OCI-LY3 (cell line): Measurements from ENCODE around the gene AK1.

Experiments
- H2AFZ ChIP-seq: fragments of 200-600, 300-600 bp; shearing (Covaris generic); 2 replicates; pipeline ENCODE4 v1.6.0; 2014; ENCODE audit warnings: antibody characterized with exemption, low read depth, low read length
- H3K27ac ChIP-seq: fragments of 200-600, 300-600 bp; sonication (generic); 2 replicates; pipeline ENCODE4 v1.5.1; 2014; ENCODE audit warnings: mild to moderate bottlenecking, low read length, moderate library complexity, mixed read lengths
- H3K27me3 ChIP-seq: fragments of 200-600, 300-600 bp; sonication (generic); 2 replicates; pipeline ENCODE4 v1.6.1; 2014; ENCODE audit warnings: low read depth, low read length, mixed read lengths
- H3K36me3 ChIP-seq: fragments of 200-600, 300-600 bp; sonication (generic); replicated peaks from 2 replicates; pipeline ENCODE3; 2014; ENCODE audit warnings: low read depth, low read length, mixed read lengths
- H3K4me1 ChIP-seq: fragments of 300-600, 200-600 bp; sonication (generic); 2 replicates; pipeline ENCODE4 v1.6.1; 2014; ENCODE audit warnings: low read length, mixed read lengths
- H3K4me2 ChIP-seq: fragments of 200-600, 300-600 bp; sonication (generic); 2 replicates; pipeline ENCODE4 v1.6.1; 2014; ENCODE audit warnings: low read length, mixed read lengths
- H3K4me3 ChIP-seq: fragments of 300-600, 200-600 bp; sonication (generic); 2 replicates; pipeline ENCODE4 v1.5.1; 2014; ENCODE audit warnings: antibody characterized with exemption, mild to moderate bottlenecking, low read length, moderate library complexity
- H3K79me2 ChIP-seq: fragments of 300-600, 200-600 bp; shearing (Covaris generic); 2 replicates; pipeline ENCODE4 v1.6.1; 2014; ENCODE audit warnings: mild to moderate bottlenecking, low read length, mixed read lengths
- H3K9ac ChIP-seq: fragments of 300-600, 200-600 bp; shearing (Covaris generic); 2 replicates; pipeline ENCODE4 v1.6.0; 2014; ENCODE audit warnings: mild to moderate bottlenecking, low read length, moderate library complexity
- H3K9me3 ChIP-seq: fragments of 200-600, 300-600 bp; shearing (Covaris generic); 2 replicates; pipeline ENCODE4 v1.6.1; 2014; ENCODE audit warnings: low read length, mixed read lengths; ENCODE audit not compliant: insufficient read depth
- H4K20me1 ChIP-seq: fragments of 200-600, 300-600 bp; sonication (generic); 2 replicates; pipeline ENCODE4 v1.6.1; 2016; ENCODE audit warnings: low read length, mixed read lengths; ENCODE audit not compliant: insufficient read depth
- CTCF ChIP-seq: fragments of 200-600, 300-600 bp; sonication (generic); IDR thresholded peaks from 2 replicates; pipeline ENCODE4 v1.5.1; 2014; ENCODE audit warnings: antibody characterized with exemption, low read length, low read depth
- EZH2phosphoT487 ChIP-seq: fragments of 200-600 bp; shearing (Covaris generic); IDR thresholded peaks from 2 replicates; pipeline ENCODE4 v1.6.1; 2018; ENCODE audit warnings: antibody characterized with exemption, mixed run types, low read depth

The AK1 gene

DNA sequence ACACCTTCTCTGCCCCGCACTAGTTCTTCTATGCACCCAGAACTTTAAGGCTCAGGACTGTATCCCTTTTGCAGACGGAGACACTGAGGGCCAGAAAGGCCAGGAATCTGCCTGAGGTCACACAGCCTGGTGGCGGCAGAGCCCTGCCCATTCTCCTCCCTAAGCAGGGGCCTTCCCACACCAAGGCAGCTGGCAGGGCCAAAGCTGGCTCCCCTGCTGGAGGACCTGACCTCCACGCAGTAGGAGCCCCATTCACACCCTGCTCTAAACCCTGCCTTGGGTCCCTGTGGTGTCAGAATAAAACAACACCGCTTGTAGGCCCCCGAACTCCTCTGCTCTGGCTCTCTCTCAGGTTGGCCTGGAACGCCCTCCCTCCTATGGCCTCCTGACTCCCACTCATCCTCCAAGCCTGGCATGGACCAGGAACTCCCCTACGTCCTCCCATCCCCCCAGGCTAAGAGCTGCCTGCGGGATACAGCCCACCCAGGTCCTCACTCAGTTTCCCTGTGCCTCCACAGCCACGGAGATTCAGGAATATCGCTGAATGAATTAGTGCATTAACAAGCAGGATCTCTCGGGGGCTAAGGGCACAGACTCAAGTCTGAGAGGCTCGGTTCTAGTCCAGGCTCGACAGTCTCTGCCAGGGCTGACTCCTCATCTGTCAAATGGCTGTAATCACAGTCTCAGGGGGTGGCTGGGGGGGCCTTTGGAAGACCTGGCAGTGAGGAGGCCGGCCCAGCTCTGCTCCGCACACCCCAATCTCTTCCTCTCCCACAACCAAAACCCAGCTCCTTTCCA, 19.1 kb upstream of the AK1 start:
- Histone ChIP-seq H2AFZ (no peak overlapping the region), H3K27ac (no peak overlapping the region), H3K9ac (no peak overlapping the region), H3K36me3 (peaks cover 51% of the 10 kb centered on the region), H3K79me2 (peaks cover 8% of the 10 kb centered on the region), H3K27me3 (no peaks in the 10 kb centered on the region), H4K20me1 (0 out of 2 replicates have a peak, but pooled peaks cover 4% of the 10 kb centered on the region), H3K4me2 (no peak overlapping the region), H3K9me3 (peaks cover 30% of the 10 kb centered on the region), H3K4me3 (no peak overlapping the region), H3K4me1 (peaks cover 21% of the 10 kb centered on the region)
- no peak for TF ChIP-seq EZH2phosphoT487
- no peak for TF ChIP-seq CTCF

DNA sequence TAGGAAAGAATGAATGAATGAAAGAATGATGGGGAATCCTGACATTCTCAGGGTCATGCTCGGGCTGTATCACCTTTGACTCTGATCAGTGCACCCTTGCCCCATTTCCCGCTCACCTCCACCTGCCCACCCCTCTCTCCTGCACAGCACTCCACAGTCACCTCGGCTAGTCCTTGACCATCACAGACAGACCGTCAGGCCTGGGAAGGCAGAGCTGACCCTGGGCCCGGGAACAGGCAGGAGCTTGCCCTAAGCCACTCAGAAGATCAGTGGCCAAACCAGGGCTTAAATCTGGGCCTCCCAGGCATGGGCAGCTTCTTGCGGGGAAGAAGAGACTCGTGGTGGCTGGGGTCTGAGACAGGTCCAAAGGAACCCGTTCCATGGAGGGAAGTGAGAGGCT, 18.3 kb upstream of the AK1 start:
- H3K27ac ChIP-seq: no peak overlapping the region
- TF ChIP-seq CTCF (no peak), EZH2phosphoT487 (no peak)
- peaks cover 30% of the 10 kb centered on the region for H3K9me3 ChIP-seq
- no peak overlapping the region for H3K4me3 ChIP-seq
- H3K36me3 ChIP-seq: peaks cover 57% of the 10 kb centered on the region
- H3K4me1 ChIP-seq: peaks cover 15% of the 10 kb centered on the region
- no peak overlapping the region for H3K4me2 ChIP-seq
- H3K27me3 ChIP-seq: no peaks in the 10 kb centered on the region
- H2AFZ ChIP-seq: no peak overlapping the region
- H3K9ac ChIP-seq: no peak overlapping the region
- H3K79me2 ChIP-seq: peaks cover 8% of the 10 kb centered on the region
- 0 out of 2 replicates have a peak, but pooled peaks cover 4% of the 10 kb centered on the region for H4K20me1 ChIP-seq

DNA sequence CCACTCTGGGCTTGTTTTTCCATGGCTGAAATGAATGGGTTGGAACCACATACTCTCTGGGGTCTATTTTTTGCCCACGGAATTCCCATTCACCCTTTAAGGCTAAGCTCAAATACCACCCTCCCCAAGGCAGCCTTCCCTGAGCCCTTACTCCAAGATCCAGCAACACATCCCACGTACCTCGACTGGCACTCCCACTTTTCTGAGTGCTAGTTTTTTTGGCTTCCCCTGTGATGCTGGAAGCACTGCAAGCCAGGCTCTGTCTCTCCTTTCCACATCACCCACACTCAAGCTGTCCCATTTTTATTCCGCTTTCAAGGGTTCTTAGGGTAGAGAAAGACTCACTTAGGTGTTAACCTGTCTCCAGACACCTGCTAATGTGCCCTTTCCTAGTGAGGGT, 15.9 kb upstream of the AK1 start:
- peaks cover 7% of the 10 kb centered on the region; the same call in 1 of the 2 replicates for H3K4me1 ChIP-seq
- H3K79me2 ChIP-seq: peaks cover 5% of the 10 kb centered on the region
- TF ChIP-seq EZH2phosphoT487 (no peak), CTCF (no peak)
- H3K4me3 ChIP-seq: no peak overlapping the region
- 0 out of 2 replicates have a peak, but pooled peaks cover 4% of the 10 kb centered on the region for H4K20me1 ChIP-seq
- H3K9me3 ChIP-seq: peaks cover 30% of the 10 kb centered on the region
- H3K9ac ChIP-seq: no peak overlapping the region
- H3K27ac ChIP-seq: no peak overlapping the region
- H3K4me2 ChIP-seq: no peak overlapping the region
- H2AFZ ChIP-seq: no peak overlapping the region
- H3K36me3 ChIP-seq: peaks cover 67% of the 10 kb centered on the region
- no peaks in the 10 kb centered on the region for H3K27me3 ChIP-seq

DNA sequence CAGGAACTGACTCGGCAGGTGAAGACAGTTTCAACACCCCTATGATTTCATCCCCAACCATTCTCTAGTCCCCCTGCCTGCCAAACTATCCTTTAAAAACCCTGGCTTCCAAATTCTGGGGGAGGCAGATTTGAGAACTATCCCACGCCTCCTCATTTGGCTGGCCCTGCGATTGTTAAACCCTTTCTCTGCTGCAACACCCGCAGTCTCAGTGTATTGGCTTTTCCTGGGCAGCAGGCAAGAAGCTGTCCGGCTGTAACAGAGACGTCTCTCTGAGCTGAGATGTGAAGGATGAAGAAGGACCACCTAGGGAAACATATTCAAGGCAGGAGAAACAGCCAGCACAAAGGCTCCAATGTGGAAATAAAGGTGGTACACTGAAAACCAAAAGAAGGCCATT, 15.4 kb upstream of the AK1 start:
- Histone ChIP-seq H4K20me1 (0 out of 2 replicates have a peak, but pooled peaks cover 4% of the 10 kb centered on the region), H3K79me2 (peaks cover 4% of the 10 kb centered on the region; the same call in 1 of the 2 replicates), H3K9ac (no peak overlapping the region), H3K4me3 (no peak overlapping the region), H3K9me3 (peaks cover 30% of the 10 kb centered on the region), H3K4me2 (no peak overlapping the region), H3K27me3 (no peaks in the 10 kb centered on the region), H3K4me1 (peaks cover 5% of the 10 kb centered on the region; the same call in 1 of the 2 replicates), H3K27ac (no peak overlapping the region), H2AFZ (no peak overlapping the region), H3K36me3 (peaks cover 68% of the 10 kb centered on the region)
- TF ChIP-seq CTCF (no peak), EZH2phosphoT487 (no peak)
